Activated CD4-positive, alpha-beta T cell treated with anti-CD3 and anti-CD28 coated beads, Interleukin-2, Interleukin-4, amounts not matched to agents 100 ng/mL and 50 ng/mL, durations not matched to agents 16 hours and 8 hours (primary cell): ENCODE data around the gene TRPT1.
A peak's percentile ranks its signal among the peaks of the same experiment; 100 is the strongest.

Source experiments
- DNase-seq: peaks from one replicate; pipeline ENCODE4 v3.0.0-alpha.2; 2020; ENCODE audit warnings: low spot score

The TRPT1 gene

GRCh38 chr11:64207256-64208085 is 18.5 kb downstream of the TRPT1 start:
- peak; percentile 87 for DNase-seq

- DNase-seq = peak; percentile 85
These were observed 19.3 kb downstream of the TRPT1 start, which contains the start of gene FERMT3 for GRCh38 chr11:64206457-64207255. Gene FERMT3, plus strand, starts transcription at chr11:64206721. Its CDS starts 644 bp downstream, at chr11:64207365.

GRCh38 chr11:64204464-64204989 is 21.5 kb downstream of the TRPT1 start:
- peak; percentile 67 for DNase-seq

GRCh38 chr11:64204080-64204440 is 21.9 kb downstream of the TRPT1 start:
- no peak for DNase-seq

- no peak for DNase-seq
These were observed 22.4 kb downstream of the TRPT1 start for GRCh38 chr11:64203421-64204079.

- no peak for DNase-seq
These were observed 23.0 kb downstream of the TRPT1 start for GRCh38 chr11:64202992-64203391.

- DNase-seq = no peak
These were observed 24.4 kb downstream of the TRPT1 start for GRCh38 chr11:64201543-64201942.

GRCh38 chr11:64198511-64198910 is 27.5 kb downstream of the TRPT1 start:
- DNase-seq = no peak

GRCh38 chr11:64196626-64197025 is 29.4 kb downstream of the TRPT1 start:
- no peak for DNase-seq

GRCh38 chr11:64192434-64192833 is 33.6 kb downstream of the TRPT1 start:
- DNase-seq = no peak

GRCh38 chr11:64186492-64187165 is 39.4 kb downstream of the TRPT1 start:
- peak; percentile 51 for DNase-seq

GRCh38 chr11:64185693-64186491 is 40.1 kb downstream of the TRPT1 start, which contains the start of gene STIP1:
Gene STIP1, plus strand, starts transcription at chr11:64186171. Its CDS starts 91 bp downstream, at chr11:64186262.
- peak; percentile 100 for DNase-seq

GRCh38 chr11:64185175-64185692 is 40.8 kb downstream of the TRPT1 start:
- no peak for DNase-seq

GRCh38 chr11:64183890-64184289 is 42.1 kb downstream of the TRPT1 start:
- DNase-seq = no peak

GRCh38 chr11:64181506-64182411 is 44.2 kb downstream of the TRPT1 start:
- peak; percentile 49 for DNase-seq

- DNase-seq = no peak
These were observed 45.1 kb downstream of the TRPT1 start for GRCh38 chr11:64180891-64181290.

- no peak for DNase-seq
These were observed 46.9 kb downstream of the TRPT1 start for GRCh38 chr11:64178951-64179639.

- DNase-seq = peak; percentile 35
These were observed 47.8 kb downstream of the TRPT1 start for GRCh38 chr11:64178203-64178602.

- no peak for DNase-seq
These were observed 49.2 kb downstream of the TRPT1 start for GRCh38 chr11:64176751-64177150.
